Stimulated activated CD8-positive, alpha-beta memory T cell treated with anti-CD3 and anti-CD28 coated beads, Interleukin-7, amount 100 ng/mL, for 24 hours (primary cell): ENCODE measurements around the gene DLL1.

ENCODE experiments used
- DNase-seq: peaks from one replicate; pipeline ENCODE4 v3.0.0-alpha.2; 2020; ENCODE audit warnings: low read depth

DLL1 gene

GRCh38 chr6:170250455-170250854, 40.4 kb downstream of the DLL1 start:
- DNase-seq: no peak

GRCh38 chr6:170249817-170250216, 41.1 kb downstream of the DLL1 start:
- no peak for DNase-seq

- DNase-seq: no peak
Observed at GRCh38 chr6:170248861-170249600, 41.8 kb downstream of the DLL1 start.

GRCh38 chr6:170248111-170248805, 42.6 kb downstream of the DLL1 start:
- DNase-seq: no peak

GRCh38 chr6:170247178-170247701, 43.6 kb downstream of the DLL1 start:
- no peak for DNase-seq

- DNase-seq: no peak
Observed at GRCh38 chr6:170245475-170245992, 45.3 kb downstream of the DLL1 start.

- no peak for DNase-seq
Observed at GRCh38 chr6:170244721-170245474, 46.0 kb downstream of the DLL1 start.

GRCh38 chr6:170243791-170244291, 47.0 kb downstream of the DLL1 start:
- no peak for DNase-seq

GRCh38 chr6:170243386-170243785, 47.5 kb downstream of the DLL1 start:
- DNase-seq: no peak

- no peak for DNase-seq
Observed at GRCh38 chr6:170238741-170239565, 51.9 kb downstream of the DLL1 start.

- DNase-seq: no peak
Observed at GRCh38 chr6:170237999-170238740, 52.7 kb downstream of the DLL1 start.

GRCh38 chr6:170236131-170236836, 54.6 kb downstream of the DLL1 start:
- no peak for DNase-seq

GRCh38 chr6:170235391-170236125, 55.3 kb downstream of the DLL1 start:
- no peak for DNase-seq

GRCh38 chr6:170234419-170234818, 56.5 kb downstream of the DLL1 start:
- DNase-seq: no peak

- no peak for DNase-seq
Observed at GRCh38 chr6:170233286-170234205, 57.3 kb downstream of the DLL1 start.
